SHP77 treated with DMSO at 0.1 percent for 48 hours (cell line): ENCODE data around the gene SLC29A2.

Experiments
- DNase-seq: peaks from one replicate; lab custom pipeline; 2025; lab: John Stamatoyannopoulos, UW

The SLC29A2 gene

GRCh38 chr11:66371627-66372415 is at the start of gene SLC29A2:
TSS of gene SLC29A2 (minus strand) at chr11:66371760. CDS start at chr11:66371591, 169 bp downstream.
- DNase-seq: peak; percentile 81

DNA sequence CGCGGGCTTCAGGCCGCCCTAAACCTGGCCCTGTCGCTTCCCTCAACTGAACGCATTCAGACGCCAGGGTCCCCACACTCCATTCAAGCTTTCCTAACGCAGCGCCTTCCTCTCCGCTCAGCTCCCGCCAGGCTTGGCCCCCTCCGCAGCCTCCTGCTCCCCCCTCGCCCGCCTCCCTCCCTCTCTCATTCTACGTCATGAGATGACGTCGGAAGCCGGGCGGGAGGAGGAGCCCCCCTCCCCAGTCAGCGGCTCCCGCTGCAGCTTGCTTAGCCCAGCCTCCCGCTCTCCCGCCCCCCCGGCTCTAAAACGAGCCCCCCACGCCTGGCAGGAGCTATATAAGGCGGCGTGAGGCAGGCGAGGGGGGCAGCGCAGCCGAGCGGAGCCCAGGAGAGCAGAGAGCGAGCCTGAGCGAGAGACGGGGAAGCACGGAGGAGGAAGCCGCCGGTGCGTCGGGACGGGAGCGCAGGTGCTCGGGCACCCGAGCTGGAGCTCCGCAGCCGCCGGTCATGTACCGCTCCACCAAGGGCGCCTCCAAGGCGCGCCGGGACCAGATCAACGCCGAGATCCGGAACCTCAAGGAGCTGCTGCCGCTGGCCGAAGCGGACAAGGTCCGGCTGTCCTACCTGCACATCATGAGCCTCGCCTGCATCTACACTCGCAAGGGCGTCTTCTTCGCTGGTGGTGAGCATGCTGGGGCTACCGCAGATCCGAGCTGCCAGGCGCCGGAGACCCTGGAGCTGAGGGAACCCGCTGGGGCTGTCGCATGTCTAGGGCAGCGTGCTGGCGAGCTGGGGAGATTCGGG is 49.3 kb upstream of the SLC29A2 start, which contains the start of gene NPAS4:
Gene NPAS4, plus strand, starts transcription at position 365 of the 806 bp plus-strand sequence. Its CDS starts 145 bp downstream, at position 510.
- peak; percentile 42 for DNase-seq

DNA sequence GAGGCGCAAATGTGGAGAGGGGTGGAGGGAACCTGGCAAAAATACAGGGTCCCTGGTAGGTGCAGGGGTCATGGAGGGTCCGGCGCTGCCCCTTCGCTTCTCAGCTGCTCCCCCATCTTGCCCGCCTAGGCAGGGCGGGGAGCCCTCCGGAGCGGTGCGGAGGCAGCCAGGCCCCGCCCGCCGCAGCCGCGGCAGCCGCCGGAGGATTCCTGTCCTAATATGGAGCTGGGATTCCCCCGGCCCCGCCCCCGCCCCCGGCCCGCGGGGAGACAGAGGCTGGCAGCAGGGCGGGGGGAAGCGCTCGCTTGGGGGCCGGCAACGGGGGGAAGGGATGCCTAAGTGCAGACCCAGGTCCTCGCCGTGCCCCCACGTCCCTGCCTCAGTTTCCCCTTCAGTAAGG is 48.3 kb upstream of the SLC29A2 start:
- DNase-seq: no peak

DNA sequence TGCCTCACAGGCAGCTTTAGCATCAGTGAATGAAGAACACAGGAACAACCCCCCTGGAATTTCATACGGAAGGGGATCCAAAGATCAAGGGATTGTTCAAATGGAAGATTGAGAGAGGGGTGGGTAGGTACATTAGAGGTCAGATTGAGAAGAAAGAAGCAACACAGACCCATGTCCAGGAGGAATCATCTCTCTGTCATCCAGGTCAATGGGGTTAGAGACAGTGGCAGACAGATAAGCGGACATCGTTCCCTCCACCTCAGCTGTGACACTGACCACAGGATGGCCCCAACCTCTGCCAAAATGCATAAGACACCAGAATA is 47.4 kb upstream of the SLC29A2 start:
- no peak for DNase-seq

- DNase-seq: peak; percentile 88
These were observed 46.8 kb upstream of the SLC29A2 start for GRCh38 chr11:66418168-66418985.

- no peak for DNase-seq
These were observed 45.4 kb upstream of the SLC29A2 start for GRCh38 chr11:66417000-66417399.

DNA sequence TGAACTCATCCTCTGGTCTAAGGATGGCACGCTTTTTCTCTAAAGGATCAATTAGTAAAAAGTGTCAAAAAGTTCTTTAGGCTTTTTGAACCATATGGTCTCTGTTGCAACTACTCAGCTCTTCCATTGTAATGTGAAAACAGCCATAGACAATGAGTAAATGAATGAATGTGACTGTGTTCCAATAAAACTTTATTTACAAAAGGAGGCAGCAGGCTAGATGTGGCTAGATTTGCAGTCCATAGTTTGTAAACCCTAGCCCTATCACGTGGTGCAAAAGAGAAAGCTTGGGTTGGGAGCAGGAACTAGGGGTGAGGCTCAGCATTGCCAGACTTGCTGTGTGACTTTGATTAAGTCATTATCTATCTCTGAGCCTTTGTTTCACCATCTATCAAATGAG is 43.9 kb upstream of the SLC29A2 start:
- no peak for DNase-seq

GRCh38 chr11:66414120-66414934 is 42.8 kb upstream of the SLC29A2 start:
- no peak for DNase-seq

DNA sequence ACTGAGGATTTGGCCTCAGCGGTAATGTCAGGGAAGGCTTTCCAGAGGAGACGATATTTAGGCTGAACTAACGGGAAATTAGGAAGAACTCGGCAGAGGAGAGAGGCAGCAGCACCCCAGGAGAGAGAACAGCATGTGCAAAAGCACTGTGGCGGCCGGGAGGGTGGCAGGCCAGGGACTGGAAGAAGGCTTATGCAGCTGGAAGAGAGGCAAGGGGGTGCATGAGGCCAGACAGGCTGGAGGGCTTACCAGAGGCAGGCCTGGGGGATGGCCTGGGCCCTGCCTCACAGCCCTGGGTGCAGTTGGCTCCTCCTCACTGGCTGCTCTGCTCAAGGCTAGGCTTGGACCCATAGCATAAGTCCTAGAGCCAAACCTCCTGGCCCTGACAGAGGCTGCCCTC is 41.6 kb upstream of the SLC29A2 start:
- no peak for DNase-seq

GRCh38 chr11:66412110-66412509 is 40.5 kb upstream of the SLC29A2 start:
- DNase-seq: no peak

GRCh38 chr11:66411323-66411722 is 39.8 kb upstream of the SLC29A2 start:
- no peak for DNase-seq

- no peak for DNase-seq
These were observed 38.6 kb upstream of the SLC29A2 start for GRCh38 chr11:66410191-66410590.

DNA sequence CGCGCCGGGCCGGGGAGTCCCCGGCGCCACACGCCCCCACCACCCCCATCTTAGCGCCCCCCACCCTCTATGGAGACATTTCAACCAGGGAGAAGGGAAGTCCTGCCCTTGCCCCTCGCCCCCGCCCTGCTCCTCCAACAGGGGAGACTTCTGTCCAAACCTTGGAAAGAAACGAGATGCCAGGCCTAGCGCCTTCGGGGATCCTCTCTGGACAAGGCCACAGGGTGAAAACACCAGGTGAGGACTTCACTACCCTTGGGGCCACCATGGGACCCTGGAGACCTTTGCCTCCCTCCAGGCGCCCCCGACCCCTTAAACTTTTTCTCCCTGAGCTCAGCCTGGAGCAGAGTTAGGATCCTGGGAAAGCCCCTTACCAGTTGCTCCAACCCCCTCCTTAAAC is 37.7 kb upstream of the SLC29A2 start:
- no peak for DNase-seq

GRCh38 chr11:66408488-66409214 is 37.1 kb upstream of the SLC29A2 start:
- peak; percentile 72 for DNase-seq

DNA sequence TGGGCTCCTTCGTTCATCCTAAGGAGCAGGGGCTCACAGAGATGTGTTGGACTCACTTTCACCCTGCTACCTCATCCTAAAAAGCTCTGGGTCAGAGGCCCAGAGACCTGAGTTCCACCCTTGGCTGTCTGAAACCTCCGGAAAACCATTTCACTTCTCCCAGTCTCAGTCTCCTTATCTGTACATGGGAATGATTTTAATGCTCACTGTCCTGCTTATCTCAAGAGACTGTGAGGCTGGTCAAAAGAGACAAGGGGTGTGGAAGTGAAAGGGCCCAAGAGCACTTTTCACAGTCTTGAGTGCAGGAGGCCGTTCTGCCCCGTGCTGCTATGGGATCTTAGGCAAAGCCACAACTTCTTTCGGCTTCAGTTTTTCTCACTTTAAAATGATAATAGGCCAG is 36.1 kb upstream of the SLC29A2 start:
- DNase-seq: no peak

GRCh38 chr11:66393954-66394353 is 22.4 kb upstream of the SLC29A2 start:
- DNase-seq: no peak

GRCh38 chr11:66391322-66391721 is 19.8 kb upstream of the SLC29A2 start:
- no peak for DNase-seq

DNA sequence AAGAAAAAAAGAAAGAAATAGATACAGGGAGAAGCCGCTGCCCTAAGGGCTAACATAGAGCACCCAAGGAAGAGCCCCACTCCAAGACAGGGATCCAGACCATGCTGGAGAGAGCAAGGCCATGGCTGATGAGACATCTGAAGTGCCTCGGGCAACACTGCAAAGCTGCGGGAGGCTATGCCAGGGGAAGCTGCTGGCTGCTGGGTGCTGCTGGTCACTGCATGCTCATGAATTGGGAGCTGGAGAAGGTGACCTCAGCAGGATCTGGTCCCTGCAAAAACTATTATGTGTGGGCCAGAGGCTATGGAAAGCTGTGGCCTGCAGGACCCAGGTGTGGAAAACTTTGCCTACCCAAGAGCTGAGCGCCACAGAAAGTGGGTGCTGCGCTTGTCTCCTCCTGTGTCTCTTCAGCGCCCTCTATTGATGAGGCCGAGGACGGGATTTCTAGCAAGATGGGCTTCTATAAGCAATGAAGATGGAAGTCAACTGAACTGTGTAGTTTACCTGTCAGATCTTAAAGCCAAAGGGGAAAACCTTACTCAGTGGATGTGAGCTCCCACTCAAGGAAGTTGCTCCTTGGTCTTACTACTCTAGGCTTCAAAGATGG is 17.3 kb upstream of the SLC29A2 start:
- peak; percentile 76 for DNase-seq

DNA sequence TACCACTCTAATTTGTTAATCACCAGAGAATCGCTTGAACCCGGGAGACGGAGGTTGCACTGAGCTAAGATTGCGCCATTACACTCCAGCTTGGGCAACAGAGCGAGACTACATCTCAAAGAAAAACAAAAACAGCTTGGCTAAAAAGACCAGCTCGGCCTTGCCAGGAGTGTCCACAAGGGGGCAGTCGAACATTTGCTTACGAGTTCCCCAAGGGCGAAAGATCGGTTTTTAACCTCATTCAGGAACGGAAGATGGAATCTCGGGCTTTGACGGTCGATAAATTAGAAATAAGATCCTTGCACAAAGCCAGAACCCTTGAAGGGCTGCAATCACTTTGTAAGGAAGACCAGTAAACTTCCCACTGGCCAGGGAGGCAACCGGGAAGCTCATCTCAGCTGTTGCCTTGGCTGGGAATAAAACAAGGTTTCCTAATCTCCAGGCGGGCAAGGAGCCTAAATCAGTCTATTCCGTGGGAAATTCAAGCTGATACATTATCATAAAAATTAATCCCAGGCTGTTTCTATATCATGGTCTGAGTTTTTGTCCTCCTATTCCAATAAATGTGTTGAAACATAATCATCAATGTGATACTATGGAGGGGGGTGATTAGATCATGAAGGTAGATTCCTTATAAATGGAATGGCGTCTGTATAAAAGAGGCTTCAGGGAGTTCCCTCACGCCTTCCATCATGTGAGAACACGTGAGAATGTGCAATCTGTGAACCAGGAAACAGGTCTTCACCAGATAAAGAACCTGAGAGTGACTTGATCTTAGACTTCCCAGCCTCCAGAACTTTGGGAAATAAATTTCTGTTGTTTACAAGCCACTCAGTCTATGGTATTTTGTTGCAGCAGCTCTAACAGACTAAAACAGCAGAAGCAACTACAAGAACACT is 14.9 kb upstream of the SLC29A2 start:
- DNase-seq: peak; percentile 86
